AG09309 (cell line): ENCODE results near the gene SSR4.

Experiments used
- DNase-seq: peaks from one replicate; pipeline ENCODE4 v3.0.0-alpha.2; 2010; ENCODE audit warnings: low read depth
- H3K4me3 ChIP-seq: 2 replicates; pipeline ENCODE4 v1.5.1; 2011; ENCODE audit warnings: mild to moderate bottlenecking, low read depth, low read length, moderate library complexity; ENCODE audit not compliant: control insufficient read depth
- TF ChIP-seq, protein P1 (sequence below): IDR thresholded peaks from 2 replicates; pipeline ENCODE4 v1.5.1; 2011; ENCODE audit warnings: mild to moderate bottlenecking, low read depth, low read length, inconsistent platforms; ENCODE audit not compliant: insufficient read depth, control insufficient read depth; ENCODE audit errors: missing control alignments

SSR4 gene

DNA sequence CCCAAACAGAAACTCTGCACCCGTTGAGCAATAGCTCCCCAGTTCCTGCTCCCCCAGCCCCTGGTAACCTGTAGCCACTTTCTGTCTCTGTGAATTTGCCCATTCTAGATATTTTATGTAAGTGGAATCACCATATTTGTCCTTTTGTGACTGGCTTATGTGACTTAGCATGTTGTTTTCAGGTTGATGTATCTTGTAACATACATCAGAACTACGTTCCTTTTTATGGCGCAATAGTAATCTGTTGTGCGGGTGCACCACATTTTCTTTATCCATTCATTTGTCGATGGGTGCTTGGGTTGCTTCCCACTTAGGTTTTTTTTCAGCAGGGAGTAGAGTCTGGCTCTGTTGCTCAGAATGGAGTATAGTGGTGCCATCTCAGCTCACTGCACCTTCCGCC, 42.5 kb downstream of the SSR4 start:
- TF ChIP-seq, protein P1, sequence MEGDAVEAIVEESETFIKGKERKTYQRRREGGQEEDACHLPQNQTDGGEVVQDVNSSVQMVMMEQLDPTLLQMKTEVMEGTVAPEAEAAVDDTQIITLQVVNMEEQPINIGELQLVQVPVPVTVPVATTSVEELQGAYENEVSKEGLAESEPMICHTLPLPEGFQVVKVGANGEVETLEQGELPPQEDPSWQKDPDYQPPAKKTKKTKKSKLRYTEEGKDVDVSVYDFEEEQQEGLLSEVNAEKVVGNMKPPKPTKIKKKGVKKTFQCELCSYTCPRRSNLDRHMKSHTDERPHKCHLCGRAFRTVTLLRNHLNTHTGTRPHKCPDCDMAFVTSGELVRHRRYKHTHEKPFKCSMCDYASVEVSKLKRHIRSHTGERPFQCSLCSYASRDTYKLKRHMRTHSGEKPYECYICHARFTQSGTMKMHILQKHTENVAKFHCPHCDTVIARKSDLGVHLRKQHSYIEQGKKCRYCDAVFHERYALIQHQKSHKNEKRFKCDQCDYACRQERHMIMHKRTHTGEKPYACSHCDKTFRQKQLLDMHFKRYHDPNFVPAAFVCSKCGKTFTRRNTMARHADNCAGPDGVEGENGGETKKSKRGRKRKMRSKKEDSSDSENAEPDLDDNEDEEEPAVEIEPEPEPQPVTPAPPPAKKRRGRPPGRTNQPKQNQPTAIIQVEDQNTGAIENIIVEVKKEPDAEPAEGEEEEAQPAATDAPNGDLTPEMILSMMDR = no peak
- DNase-seq = no peak
- H3K4me3 ChIP-seq = no peak overlapping the region

DNA sequence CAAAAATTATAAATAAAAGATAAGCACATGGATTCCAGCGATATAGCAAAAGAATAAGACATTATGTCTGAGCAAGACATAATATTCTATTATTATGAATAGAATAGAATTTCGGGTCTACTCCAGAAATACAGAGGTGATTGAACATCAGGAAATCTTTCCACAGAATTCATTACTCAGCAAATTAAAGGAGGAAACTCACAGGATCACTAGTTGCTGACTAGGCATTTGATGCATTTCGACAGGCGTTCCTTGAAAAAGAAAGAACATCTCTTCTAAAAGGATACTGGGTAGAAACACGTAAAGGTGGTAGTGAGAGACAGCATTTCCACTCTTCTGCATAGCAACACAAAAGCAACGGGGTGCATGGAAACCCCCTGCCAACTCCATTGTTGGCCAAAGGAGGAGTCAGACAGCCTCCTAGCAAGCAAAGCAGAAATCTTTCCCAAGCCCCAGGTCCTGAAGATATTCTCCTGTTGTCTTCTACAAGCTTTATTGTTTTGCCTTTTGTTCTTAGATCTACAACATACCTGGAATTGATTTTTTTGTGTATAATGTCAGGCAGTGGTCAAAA, 50.1 kb downstream of the SSR4 start:
- DNase-seq = no peak
- TF ChIP-seq, protein P1 = no peak
- no peak overlapping the region for H3K4me3 ChIP-seq

DNA sequence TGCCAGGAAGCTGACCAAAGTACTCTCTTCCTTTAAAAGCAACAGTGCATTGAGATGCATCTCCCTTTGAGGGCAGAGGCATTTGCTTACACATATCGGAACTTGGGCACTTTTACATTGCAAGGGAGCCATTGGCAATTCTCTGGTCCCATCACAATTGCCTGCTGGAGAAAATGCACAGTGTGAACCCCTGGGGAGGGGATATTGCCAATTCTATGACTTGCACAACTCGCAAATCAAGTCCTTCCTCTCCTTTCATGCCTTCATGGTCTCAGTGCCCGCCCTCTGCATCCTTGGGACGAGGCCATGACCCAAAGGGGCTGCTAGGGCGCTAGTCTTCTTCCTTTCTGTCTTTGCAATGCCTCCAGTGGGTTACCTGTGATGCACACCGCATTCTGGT, 50.7 kb downstream of the SSR4 start:
- DNase-seq = no peak
- H3K4me3 ChIP-seq = no peak overlapping the region
- TF ChIP-seq, protein P1 = no peak

DNA sequence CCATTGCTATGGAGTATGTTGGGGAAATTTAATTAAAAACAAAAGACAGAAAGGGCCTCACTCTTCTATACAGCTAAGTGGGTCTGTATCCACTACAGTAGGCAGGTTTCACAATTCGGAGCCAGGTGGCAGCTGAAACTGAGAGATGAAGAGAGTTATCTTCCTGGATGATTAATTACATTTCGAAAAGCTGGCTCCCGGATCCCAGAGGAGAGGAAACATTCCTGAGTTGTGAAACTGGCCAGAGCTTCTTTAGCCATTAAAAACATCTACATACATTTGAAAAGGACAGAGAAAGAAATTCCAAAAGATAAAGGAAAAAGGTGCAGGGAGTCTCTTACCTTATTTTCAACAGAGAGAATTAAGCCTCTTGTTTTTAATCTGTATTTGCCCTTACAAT, 51.4 kb downstream of the SSR4 start:
- TF ChIP-seq, protein P1 = no peak
- no peak overlapping the region for H3K4me3 ChIP-seq
- no peak for DNase-seq
